A549 (cell line): ENCODE data around the gene RSPH4A.

Source experiments
- CHD4 ChIP-seq: fragments of 200-600 bp; sonication (generic); IDR thresholded peaks from 2 replicates; pipeline ENCODE4 v1.6.1; 2016; ENCODE audit warnings: antibody characterized with exemption, mild to moderate bottlenecking, borderline replicate concordance
- EHMT2 ChIP-seq: fragments of 200-600 bp; sonication (generic); IDR thresholded peaks from 2 replicates; pipeline ENCODE4 v1.6.1; 2016; ENCODE audit warnings: antibody characterized with exemption, low read depth, mild to moderate bottlenecking, moderate library complexity
- EP300 ChIP-seq, 2 experiments: fragments of >200 bp; sonication (Bioruptor Twin); formaldehyde crosslinking; IDR thresholded peaks; 2 replicates in 1 of 2; 3 replicates in 1 of 2; pipeline ENCODE4 v1.6.1; 2016 to 2017
- KDM1A ChIP-seq: fragments of 200-600 bp; sonication (generic); IDR thresholded peaks from 2 replicates; pipeline ENCODE4 v1.6.1; 2016; ENCODE audit warnings: low read depth, mild to moderate bottlenecking
- MYC ChIP-seq: IDR thresholded peaks from 2 replicates; pipeline ENCODE4 v1.6.1; 2012; ENCODE audit warnings: mild to moderate bottlenecking, inconsistent platforms, low read length, improper control_type of control experiment, borderline replicate concordance
- PHF8 ChIP-seq: fragments of 200-600 bp; sonication (generic); IDR thresholded peaks from 2 replicates; pipeline ENCODE4 v1.6.1; 2016; ENCODE audit warnings: low read depth, mild to moderate bottlenecking, antibody characterized with exemption, moderate library complexity, borderline replicate concordance
- POLR2A ChIP-seq: IDR thresholded peaks from 2 replicates; pipeline ENCODE4 v1.6.1; 2012; ENCODE audit warnings: mild to moderate bottlenecking, low read length
- RARB ChIP-seq: fragments of 250-450 bp; sonication (Bioruptor Pico); IDR thresholded peaks from 2 replicates; pipeline ENCODE4 v1.8.0; 2021; ENCODE audit warnings: mild to moderate bottlenecking, moderate library complexity
- SMC3 ChIP-seq: fragments of >200 bp; sonication (Bioruptor Twin); formaldehyde crosslinking; IDR thresholded peaks from 3 replicates; pipeline ENCODE4 v1.6.1; 2018; ENCODE audit warnings: inconsistent platforms
- TF ChIP-seq, protein P1 (sequence below): fragments of >200 bp; sonication (Bioruptor Twin); formaldehyde crosslinking; IDR thresholded peaks from 3 replicates; pipeline ENCODE4 v1.5.1; 2016
- TF ChIP-seq, protein P2 (sequence below): IDR thresholded peaks from 2 replicates; pipeline ENCODE4 v1.6.1; 2012

DNA sequence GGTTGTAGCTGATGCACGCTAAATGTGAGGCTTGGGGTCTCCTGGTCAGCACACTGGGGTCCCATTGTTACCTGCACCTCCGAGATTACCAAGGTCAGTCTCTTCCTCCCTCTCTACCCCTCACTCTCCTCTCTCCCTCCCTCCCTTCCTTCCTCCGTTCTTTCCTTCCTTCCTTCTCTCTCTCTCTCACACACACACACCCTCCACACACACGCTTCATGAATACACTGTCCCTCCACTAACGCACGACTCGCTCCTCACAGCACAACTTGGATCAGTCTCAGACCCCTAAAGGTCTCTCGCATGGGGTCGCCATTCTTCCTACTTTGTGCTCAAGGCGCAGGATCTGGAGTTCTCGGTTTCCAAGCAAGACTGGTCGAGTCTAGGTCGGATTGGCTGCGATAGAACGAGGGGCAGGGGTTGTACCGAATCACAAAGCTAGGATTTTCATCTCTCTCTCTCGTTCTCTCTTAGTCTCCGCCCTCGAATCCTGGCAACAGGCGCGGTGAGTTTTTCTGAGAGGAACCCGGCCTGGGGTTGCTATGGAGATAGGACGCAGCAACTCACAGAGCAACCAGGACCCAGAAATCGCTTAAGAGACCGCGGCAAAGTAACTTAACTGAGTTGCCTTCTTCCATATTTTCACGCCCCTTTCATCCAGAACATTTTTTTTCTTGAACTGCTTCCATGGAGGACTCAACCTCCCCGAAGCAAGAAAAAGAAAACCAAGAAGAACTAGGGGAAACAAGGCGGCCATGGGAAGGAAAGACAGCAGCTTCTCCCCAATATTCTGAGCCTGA is at the start of gene RSPH4A:
- TF ChIP-seq, protein P1, sequence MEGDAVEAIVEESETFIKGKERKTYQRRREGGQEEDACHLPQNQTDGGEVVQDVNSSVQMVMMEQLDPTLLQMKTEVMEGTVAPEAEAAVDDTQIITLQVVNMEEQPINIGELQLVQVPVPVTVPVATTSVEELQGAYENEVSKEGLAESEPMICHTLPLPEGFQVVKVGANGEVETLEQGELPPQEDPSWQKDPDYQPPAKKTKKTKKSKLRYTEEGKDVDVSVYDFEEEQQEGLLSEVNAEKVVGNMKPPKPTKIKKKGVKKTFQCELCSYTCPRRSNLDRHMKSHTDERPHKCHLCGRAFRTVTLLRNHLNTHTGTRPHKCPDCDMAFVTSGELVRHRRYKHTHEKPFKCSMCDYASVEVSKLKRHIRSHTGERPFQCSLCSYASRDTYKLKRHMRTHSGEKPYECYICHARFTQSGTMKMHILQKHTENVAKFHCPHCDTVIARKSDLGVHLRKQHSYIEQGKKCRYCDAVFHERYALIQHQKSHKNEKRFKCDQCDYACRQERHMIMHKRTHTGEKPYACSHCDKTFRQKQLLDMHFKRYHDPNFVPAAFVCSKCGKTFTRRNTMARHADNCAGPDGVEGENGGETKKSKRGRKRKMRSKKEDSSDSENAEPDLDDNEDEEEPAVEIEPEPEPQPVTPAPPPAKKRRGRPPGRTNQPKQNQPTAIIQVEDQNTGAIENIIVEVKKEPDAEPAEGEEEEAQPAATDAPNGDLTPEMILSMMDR, result no peak; the same call in 2 of the 3 replicates
- TF ChIP-seq KDM1A (no peak), CHD4 (no peak), EP300 (IDR thresholded peaks at IDR 0.05) (no peak), POLR2A (peak; percentile 64), EHMT2 (no peak), RARB (CRISPR knock-in tag) (no peak), MYC (no peak), SMC3 (no peak), PHF8 (no peak)
- TF ChIP-seq, protein P2, sequence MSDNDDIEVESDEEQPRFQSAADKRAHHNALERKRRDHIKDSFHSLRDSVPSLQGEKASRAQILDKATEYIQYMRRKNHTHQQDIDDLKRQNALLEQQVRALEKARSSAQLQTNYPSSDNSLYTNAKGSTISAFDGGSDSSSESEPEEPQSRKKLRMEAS, result no peak
